Pancreas (tissue), 10 donors: ENCODE data around the gene CATSPER3. TPM values are rescaled to one million over a fixed set of nuclear protein-coding genes. Genes with fewer than 3 reads are reported as not detected.

ENCODE experiments used
- ATAC-seq, 4 donors: fragments of 200-7000 bp; cut with Tn5 transposase; one replicate each; pipeline versions ENCODE4 v1.8.0 to v1.9.1; 2020; ENCODE audit warnings: mild to moderate bottlenecking in 4 of 4, moderate library complexity in 4 of 4
- DNase-seq, 6 donors: peaks; one replicate each; pipeline ENCODE4 v3.0.0-alpha.2; 2020
- FAIRE-seq: peaks from 2 replicates; lab custom pipeline; 2012; peaks lifted over from hg19 to GRCh38; lab: Jason Lieb, UNC
- H3K27ac ChIP-seq, 4 donors: fragments of 200-600 bp; sonication (generic); 1 replicate in 3 of 4; 2 replicates in 1 of 4; pipeline versions ENCODE4 v1.5.0 to v1.8.0; 2020
- H3K27me3 ChIP-seq, 4 donors: fragments of 200-600 bp; one replicate each; pipeline ENCODE4 v1.8.0; 2021
- H3K36me3 ChIP-seq, 3 donors: fragments of 200-600 bp; sonication (generic) in 1 of 3; one replicate each; pipeline versions ENCODE4 v1.5.0 to v1.8.0; 2020 to 2021
- H3K4me1 ChIP-seq, 3 donors: fragments of 200-600 bp; one replicate each; pipeline ENCODE4 v1.8.0; 2021
- H3K4me3 ChIP-seq, 4 donors: fragments of 200-600 bp; sonication (generic) in 2 of 4; one replicate each; pipeline versions ENCODE4 v1.5.0 to v1.8.0; 2020 to 2021
- H3K9me3 ChIP-seq, 4 donors: fragments of 200-600 bp; one replicate each; pipeline ENCODE4 v1.8.0; 2021
- WGBS, 2 donors: extraction: QIAGEN DNeasy Blood & Tissue Kit; methylation state at CpG; one replicate each; pipeline ENCODE4 v1.1.7; 2013; 5-methylcytosine and 5-hydroxymethylcytosine counted together
- intact Hi-C, 3 donors: fragments of 100-400 bp; cut with DNase I; formaldehyde crosslinking; loops; one replicate each; pipeline versions ENCODE4 v1.11.1 to v1.14.2; 2022
- polyA plus RNA-seq, 2 donors: library from polyadenylated mRNA; stranded (reverse); fragments of 200-250 nt; gene quantifications; one replicate each; pipeline ENCODE4 v1.2.3, GENCODE V29; 2013
- total RNA-seq, 6 donors: library from RNA; stranded (reverse); fragmentation: NEBNext Ultra II Directional in 4 of 6; extraction: Animal tissue kit (Norgen Biotek cat#: 25700) in 4 of 6; gene quantifications; one replicate each; pipeline versions ENCODE4 v1.2.1 to v1.2.4, GENCODE V29; 2021 to 2023
- TF ChIP-seq, protein P1 (sequence below), 4 donors: fragments of 200-600 bp; sonication (generic) in 3 of 4; IDR thresholded peaks; one replicate each; pipeline versions ENCODE4 v1.5.0 to v1.8.0; 2021; ENCODE audit warnings: antibody characterized with exemption in 4 of 4
- donor health status: healthy with polysubstance abuse.
- donor health status: DM: no; HTN: no; CAD: no; lungs with moderate emphysema.
- donor health status: DM: no; HTN: no; CAD: no.
- donor health status: control.
- donor health status: control.
- donor health status: Bipolar disorder and iron deficiency.
- donor health status: DM: yes; HTN: yes; CAD: no.
- donor health status: DM: no; HTN: no; CAD: no.
- donor health status: DM: no; HTN: no; CAD: no.
- donor health status: DM: yes; HTN: yes; CAD: no.

CATSPER3 gene
- total and polyA plus RNA-seq, 8 donors: 0.29 to 2.2 (median 0.65) TPM

DNA sequence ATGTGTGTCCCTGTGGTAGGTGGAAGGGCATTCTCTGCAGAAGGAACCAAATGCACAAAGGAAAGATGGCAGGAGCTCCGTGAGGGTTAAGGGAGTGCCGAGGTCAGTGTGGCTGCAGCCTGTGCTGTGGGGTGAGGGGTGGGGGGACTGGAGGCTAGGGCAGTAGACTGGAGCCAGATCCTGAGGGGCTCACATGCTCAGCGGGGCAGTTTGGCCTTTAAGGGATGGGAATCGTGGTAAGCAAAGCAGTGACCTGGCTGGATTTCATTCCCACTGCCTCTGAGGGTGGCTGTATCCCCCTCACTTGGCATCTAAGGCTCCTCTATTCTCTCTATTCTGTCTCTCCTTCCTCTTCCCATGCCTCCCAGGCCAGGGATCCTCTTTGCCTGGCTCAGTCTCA lies 50.8 kb downstream of the CATSPER3 start:
- Histone ChIP-seq H3K4me3 (no peak overlapping the region), H3K27me3 (no peaks in the 10 kb centered on the region), H3K36me3 (no peaks in the 10 kb centered on the region), H3K4me1 (peaks cover 7 to 10% (median 7%) of the 10 kb centered on the region in 3 donors), H3K27ac (no peak overlapping the region), H3K9me3 (no peaks in the 10 kb centered on the region)
- TF ChIP-seq, protein P1, sequence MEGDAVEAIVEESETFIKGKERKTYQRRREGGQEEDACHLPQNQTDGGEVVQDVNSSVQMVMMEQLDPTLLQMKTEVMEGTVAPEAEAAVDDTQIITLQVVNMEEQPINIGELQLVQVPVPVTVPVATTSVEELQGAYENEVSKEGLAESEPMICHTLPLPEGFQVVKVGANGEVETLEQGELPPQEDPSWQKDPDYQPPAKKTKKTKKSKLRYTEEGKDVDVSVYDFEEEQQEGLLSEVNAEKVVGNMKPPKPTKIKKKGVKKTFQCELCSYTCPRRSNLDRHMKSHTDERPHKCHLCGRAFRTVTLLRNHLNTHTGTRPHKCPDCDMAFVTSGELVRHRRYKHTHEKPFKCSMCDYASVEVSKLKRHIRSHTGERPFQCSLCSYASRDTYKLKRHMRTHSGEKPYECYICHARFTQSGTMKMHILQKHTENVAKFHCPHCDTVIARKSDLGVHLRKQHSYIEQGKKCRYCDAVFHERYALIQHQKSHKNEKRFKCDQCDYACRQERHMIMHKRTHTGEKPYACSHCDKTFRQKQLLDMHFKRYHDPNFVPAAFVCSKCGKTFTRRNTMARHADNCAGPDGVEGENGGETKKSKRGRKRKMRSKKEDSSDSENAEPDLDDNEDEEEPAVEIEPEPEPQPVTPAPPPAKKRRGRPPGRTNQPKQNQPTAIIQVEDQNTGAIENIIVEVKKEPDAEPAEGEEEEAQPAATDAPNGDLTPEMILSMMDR (IDR thresholded peaks at IDR 0.05): no peak
- WGBS, 2 donors: 93 to 100% methylated on average over 4 of the region's 4 CpGs
- intact Hi-C loops: no loop called here
- DNase-seq (peak in 2 of 6 donors; percentile 4 to 18), FAIRE-seq (no peak), ATAC-seq (no peak)

DNA sequence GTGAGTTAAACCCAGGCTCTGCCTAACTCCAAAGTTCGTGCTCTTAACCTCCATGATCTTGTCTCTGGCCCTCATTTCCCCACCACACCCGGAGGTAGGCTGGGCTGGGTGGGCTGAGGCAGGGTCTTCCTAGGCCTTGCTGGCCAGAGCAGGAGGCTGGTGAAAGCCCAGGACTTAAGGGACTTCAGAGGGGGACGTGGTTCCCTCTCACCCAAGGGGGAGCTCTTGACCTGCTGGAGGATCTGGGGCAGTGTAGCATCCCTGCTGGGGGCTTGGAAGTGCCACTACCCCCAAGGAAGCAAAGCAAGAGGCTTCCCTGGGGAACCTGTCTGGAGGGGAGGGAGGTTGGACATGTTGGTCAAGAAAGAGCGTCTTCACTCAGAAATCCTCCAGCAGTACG lies 51.6 kb downstream of the CATSPER3 start:
- no peak for ATAC-seq

DNA sequence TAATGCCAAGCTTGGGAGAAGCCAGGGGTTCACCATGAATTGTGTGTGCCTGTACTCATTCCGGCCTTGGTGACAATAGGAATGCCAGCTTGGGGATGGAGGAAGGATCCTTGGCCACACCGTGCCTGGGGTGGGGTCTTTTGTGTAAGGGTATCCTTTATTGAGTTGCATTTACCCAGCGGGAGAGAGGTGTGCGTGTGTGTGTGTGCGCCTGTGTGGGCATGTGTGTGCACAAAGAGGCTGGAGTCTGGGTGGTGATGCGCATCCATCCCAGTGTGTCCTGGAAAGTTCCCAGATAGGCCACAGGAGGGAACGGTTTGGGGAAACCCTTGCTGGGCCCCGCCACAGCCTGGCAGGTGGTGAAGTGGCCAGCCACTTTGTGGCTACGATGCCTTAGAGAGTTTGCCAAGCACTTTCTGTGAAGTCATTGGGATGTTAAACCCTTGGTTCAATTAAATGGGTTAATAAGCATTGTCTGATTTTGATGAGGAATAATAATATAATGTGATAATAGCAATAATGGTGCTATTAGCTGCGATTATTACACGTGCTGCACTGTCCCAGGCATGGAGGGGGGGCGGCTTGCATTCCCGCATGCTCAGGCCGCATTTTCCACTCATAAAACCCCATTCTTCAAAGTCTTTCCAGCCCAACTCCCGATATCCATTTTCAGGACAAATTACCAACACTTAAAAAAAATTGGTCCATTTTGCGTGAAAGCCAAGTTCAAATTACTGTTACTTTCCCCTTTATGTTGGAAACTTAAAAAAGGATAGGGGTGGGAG lies 52.6 kb downstream of the CATSPER3 start:
- TF ChIP-seq, protein P1 (IDR thresholded peaks at IDR 0.05): no peak
- WGBS, 2 donors: 87 to 92% methylated on average over 16 of the region's 16 CpGs
- no peak for ATAC-seq
- H3K9me3 ChIP-seq: no peaks in the 10 kb centered on the region
- no peaks in the 10 kb centered on the region for H3K4me1 ChIP-seq
- no peak for FAIRE-seq
- intact Hi-C loops: no loop called here
- H3K4me3 ChIP-seq: no peak overlapping the region
- no peak overlapping the region for H3K27ac ChIP-seq
- peak in 3 of 6 donors; percentile 3 to 27 (median 24) for DNase-seq
- no peaks in the 10 kb centered on the region for H3K27me3 ChIP-seq
- H3K36me3 ChIP-seq: no peaks in the 10 kb centered on the region

More for the DNA sequence above, 51.6 kb downstream of the CATSPER3 start:
- Histone ChIP-seq H3K36me3 (no peaks in the 10 kb centered on the region), H3K4me1 (peaks cover 6 to 10% (median 7%) of the 10 kb centered on the region in 3 donors), H3K27ac (no peak overlapping the region), H3K27me3 (no peaks in the 10 kb centered on the region), H3K4me3 (no peak overlapping the region), H3K9me3 (no peaks in the 10 kb centered on the region)
- FAIRE-seq: no peak
- 95 to 99% methylated on average over 5 of the region's 5 CpGs for WGBS, 2 donors
- peak in 3 of 6 donors; percentile 7 to 46 (median 33) for DNase-seq
- TF ChIP-seq, protein P1 (IDR thresholded peaks at IDR 0.05): no peak
- intact Hi-C loops: no loop called here

DNA sequence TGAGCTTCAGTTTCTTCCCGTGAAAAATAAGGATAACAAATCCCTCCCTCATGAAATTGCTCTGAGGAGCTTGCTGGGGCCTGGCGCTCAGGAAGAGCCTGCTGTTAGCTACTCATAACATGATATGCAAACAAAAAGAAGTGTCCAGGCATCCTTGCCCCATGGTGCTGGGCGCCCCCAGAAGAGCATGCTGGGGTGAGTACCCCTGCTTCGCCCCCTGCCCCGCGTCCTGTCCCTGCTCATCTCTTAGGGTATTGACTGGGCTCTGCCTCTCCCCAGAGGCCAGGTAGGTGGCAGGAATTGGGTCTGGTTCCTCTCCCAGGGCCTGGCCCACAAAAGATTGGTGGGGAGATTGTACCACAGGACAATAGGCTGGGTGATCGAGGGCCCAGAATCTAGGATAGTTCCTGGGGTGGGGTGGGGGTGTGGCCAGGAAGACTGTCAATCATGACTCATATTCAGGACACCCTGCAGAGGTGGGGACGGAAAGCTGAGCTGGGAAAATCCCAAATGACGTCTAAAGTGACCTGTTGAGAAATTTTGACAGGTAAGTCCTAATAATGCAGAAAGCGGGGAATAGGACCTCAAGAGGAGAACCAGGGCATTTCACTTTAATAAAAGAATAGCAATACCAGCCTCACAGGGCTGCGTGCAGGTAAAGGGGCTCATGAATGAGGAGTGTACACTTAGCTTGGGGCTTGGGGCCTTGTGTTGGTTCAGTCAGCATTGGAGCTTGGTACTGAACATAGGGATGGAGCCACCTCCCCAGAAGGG lies 57.4 kb downstream of the CATSPER3 start:
- Histone ChIP-seq H3K4me1 (no peaks in the 10 kb centered on the region), H3K4me3 (no peak overlapping the region), H3K36me3 (no peaks in the 10 kb centered on the region), H3K27me3 (peaks cover 3 to 29% (median 10%) of the 10 kb centered on the region in 4 donors), H3K9me3 (no peaks in the 10 kb centered on the region), H3K27ac (no peak overlapping the region)
- DNase-seq (peak in 2 of 6 donors; percentile 21 to 32), ATAC-seq (peak in 1 of 4 donors; percentile 54), FAIRE-seq (no peak)
- WGBS, 2 donors: 90 to 92% methylated on average over 11 of the region's 11 CpGs
- intact Hi-C loops: no loop called here
- TF ChIP-seq, protein P1 (IDR thresholded peaks at IDR 0.05): no peak
